Activated CD4-positive, CD25-positive, alpha-beta regulatory T cell (primary cell): ENCODE data around the gene YIPF2.
A peak's percentile ranks its signal among the peaks of the same experiment; 100 is the strongest.
"Not testable (repeated sequence)": the region's sequence is repeated elsewhere in the genome, so short reads cannot be mapped to it uniquely, and the experiment has no call there.

Experiments used
- DNase-seq, 4 experiments: peaks; one replicate each; lab custom pipeline; 2025; lab: John Stamatoyannopoulos, UW

Gene YIPF2

DNA sequence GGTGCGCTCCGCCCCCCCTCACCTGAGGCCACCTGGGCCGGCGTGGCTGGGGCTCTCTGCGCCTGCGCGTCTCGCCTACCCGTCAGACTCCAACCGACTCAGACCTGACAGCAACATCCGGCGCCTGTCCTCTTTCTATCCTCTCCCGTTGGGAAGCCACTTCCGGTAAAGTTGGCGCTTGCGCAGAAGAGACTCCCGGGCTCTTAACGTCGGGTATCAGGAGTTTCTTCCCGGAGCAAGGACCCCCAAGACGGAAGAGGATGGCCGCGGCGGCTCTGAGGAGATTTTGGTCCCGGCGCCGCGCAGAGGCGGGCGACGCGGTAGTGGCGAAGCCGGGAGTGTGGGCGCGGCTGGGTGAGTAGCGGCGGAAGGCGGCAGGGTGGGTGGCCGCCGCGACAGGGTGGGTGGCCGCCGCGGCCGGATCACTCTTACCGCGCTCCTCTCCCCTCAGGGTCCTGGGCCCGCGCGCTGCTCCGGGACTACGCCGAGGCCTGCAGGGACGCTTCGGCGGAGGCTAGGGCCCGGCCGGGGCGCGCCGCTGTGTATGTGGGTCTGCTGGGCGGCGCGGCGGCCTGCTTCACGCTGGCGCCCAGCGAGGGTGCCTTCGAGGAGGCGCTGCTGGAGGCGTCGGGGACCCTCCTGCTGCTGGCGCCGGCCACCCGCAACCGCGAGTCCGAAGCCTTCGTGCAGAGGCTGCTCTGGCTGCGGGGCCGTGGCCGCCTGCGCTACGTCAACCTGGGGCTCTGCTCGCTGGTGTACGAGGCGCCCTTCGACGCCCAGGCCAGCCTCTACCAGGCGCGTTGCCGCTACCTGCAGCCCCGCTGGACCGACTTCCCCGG is at the start of gene YIPF2, which contains the start of gene TIMM29:
TSS of gene YIPF2 (minus strand) at position 77 of the 839 bp plus-strand sequence. CDS start 229 bp downstream, outside the sequence.
TSS of gene TIMM29 (plus strand) at position 249 of the 839 bp plus-strand sequence. CDS start at position 261, 12 bp downstream.
- peak; percentile 76 to 91 (median 86) for DNase-seq

DNA sequence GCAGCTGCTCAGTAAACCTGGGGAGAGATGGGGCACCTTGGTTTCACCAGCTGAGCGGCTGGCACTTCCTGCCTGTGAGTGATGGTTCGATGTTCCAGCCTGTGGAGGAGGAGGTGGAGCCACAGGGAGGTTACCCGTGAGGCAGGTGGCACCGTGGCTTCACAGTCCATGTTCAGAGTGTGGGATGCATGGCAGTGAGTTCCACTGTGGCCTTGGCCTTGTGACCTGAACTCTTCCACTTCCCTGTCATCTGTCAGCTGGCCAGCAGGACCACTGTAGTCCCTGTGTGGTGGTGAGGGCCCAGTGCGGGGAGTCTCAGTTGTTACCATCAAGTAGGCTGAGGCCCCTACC is 49.3 kb upstream of the YIPF2 start:
- DNase-seq = no peak

DNA sequence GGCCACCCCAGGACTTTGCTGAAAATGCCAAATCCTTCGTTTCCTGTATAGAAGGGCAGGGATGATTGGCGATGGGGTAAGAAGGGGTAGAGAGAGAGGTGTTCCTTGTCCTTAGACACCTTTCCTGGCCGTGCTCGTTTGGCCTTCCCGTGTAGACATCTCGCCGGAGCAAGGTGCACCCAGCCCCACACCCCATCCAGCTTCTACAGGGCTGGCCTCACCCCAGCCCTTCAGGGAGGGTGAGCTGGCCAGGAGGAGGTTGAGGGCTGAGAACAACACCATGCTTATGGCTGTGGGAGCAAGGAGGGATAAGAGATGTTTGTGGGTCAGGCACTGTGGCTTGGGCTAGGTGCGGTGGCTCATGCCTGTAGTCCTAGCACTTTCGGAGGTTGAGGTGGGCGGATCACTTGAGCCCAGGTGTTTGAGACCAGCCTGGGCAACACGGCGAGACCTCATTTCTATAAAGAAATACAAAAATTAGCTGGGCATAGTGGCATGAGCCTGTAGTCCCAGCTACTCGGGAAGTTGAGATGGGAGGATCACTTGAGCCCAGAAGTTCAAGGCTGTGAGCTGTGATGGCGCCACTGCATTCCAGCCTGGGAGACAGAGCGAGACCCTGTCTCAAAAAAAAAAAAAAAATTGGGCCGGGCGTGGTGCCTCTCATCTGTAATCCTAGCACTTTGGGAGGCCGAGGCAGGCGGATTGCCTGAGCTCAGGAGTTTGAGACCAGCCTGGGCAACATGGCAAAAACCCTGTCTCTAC is 47.9 kb upstream of the YIPF2 start:
- DNase-seq = no peak

DNA sequence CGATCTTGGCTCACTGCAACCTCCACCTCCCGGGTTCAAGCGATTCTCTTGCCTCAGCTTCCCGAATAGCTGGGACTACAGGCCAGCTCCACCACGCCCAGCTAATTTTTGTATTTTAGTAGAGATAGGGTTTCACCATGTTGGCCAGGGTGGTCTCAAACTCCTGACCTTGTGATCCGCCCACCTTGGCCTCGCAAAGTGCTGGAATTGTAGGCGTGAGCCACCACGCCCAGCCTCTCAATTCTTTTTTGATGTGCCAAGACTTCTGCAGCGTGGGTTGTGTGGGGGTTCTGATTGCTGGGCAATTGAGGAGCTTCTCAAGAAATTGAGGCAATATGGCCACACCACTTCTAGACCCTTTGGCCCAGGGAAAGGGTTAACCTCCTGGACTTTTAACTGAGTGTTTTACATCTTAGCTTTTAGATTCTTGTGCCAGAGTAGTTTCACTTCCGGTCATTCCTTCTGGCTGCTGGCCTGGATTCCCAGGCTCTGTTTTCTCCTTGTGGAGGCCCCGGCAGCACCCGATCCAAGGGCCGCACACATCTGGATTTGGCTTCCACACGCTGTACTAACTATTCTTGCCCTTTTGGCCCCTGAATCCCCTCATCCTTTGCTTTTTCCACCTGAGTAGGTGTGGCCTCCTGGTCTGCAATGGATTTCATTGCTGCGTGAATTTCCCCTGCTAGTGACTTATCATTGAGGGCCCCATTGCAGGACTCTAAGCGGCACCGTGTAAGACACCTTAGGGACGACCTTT is 47.1 kb upstream of the YIPF2 start:
- no peak for DNase-seq

DNA sequence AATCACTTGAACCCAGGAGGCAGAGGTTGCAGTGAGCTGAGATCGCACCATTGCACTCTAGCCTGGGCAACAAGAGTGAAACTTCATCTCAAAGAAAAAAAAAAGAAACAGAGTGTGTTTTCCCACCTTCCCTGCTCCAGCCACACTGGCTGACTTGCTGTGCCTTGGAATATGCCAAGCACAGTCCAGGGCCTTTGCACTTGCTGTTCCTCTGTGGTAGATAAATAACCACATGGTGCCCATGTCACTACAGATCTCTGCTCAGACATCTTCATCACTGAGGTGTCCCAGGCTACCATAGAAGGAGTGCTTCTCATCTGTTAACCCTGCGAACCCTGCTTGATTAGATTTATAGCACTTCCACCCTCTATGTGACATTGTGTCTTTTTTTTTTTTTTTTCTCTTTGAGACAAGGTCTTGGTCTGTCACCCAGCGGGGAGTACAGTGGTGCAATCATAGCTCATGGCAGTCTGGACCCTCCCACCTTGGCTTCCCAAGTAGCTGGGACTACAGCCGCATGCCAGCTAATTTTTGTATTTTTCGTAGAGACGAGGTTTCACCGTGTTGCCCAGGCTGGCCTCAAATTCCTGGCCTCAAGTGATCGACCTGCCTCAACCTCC is 42.8 kb upstream of the YIPF2 start:
- no peak for DNase-seq

DNA sequence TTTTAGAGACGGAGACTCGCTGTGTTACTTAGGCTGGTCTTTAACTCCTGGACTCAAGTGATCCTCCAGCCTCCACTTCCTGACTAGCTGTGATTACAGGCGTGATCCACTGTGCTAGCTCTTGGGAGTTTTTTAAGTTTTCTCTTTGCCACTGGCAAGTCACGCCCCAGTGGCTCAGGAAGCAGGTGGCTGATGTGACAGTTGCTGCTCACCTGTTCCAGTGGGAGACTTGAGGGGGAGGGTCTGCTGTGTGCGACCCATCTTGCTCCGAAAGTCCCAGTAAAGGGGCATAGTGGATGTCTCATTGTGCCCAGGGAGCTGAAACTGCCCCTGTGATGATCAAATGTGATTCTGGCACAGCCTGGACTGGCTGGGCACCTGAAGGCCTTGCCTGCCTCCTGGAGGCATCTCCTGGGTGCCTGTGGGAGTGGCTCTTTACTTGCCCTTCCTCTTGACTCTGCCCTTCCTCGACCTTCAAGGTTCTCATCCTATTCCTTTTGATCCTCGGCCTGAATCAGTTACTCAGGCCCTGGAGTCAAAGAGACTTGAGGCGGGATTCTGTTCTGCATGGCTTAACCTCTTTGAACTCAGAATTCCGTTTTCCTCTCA is 40.2 kb upstream of the YIPF2 start:
- DNase-seq = no peak

DNA sequence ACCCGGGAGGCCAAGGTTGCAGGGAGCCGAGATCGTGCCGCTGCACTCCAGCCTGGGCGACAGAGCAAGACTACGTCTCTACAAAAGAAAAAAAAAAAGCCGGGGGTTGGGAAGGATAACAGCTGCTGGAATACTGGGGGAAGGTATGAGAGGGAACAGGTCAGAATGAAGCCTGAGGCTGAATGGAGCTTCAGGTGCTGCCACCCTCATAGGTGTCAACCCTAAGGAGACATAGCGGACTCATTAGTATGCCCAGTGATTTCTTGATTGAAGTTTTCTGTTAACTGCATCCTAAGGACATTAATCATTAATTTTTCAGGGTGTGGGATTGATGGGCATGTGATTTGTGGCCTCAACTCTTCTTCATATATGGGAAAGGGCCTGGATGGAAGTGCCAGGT is 38.4 kb upstream of the YIPF2 start:
- DNase-seq = no peak

DNA sequence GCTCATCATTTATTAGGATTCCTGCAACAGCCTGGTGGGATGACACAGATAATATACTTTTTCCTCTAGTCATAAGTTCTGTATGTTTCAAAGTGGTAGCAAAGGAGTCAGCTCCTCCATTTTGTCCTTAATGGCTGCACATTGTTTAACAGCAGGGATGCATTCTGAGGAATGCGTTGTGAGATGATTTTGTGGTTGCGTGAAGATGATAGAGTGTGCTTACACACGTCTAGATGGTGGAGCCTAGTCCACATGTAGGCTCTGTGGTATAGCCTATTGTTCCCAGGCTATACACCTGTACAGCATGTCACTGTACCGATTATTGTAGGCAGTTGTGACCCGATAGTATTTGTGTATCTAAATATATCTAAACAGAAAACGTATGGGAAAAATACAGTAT is 37.0 kb upstream of the YIPF2 start:
- no peak for DNase-seq

DNA sequence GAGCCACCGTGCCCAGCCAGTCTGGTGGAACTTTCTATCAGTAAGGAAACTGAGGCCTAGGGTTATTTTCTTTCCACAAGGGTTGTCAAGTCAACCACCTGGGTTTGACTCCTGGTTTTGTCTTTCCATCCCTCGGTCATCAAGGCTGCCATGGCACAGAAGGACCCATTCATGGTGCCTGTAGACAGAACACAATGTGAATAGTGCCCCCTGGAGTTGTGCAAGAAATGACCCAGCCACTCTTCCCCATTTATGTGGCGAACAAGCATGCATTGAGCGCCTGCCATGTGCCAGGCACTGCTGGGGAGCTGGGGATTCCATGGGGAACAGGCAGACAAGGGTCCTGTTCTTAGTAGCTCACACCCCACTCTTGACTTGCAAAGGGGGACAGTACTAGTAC is 36.5 kb upstream of the YIPF2 start:
- no peak for DNase-seq

DNA sequence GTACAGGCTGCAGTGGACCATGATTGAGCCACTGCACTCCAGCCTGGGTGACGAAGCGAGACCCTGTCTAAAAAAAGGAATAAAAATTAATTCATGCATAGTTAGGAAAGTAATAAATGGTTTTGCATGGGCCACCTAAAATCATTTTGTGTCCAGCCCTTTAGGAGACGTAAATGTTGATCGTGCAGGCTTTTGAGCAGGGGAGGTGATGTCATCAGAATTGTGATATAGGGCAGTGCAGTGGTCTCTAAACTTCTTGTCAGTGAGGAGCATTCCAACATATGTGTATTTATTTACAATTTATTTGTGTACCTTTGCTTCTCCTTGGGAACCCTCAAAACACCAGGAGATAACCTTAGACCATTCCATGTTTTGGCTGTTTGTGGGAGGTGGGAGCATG is 35.4 kb upstream of the YIPF2 start:
- no peak for DNase-seq

DNA sequence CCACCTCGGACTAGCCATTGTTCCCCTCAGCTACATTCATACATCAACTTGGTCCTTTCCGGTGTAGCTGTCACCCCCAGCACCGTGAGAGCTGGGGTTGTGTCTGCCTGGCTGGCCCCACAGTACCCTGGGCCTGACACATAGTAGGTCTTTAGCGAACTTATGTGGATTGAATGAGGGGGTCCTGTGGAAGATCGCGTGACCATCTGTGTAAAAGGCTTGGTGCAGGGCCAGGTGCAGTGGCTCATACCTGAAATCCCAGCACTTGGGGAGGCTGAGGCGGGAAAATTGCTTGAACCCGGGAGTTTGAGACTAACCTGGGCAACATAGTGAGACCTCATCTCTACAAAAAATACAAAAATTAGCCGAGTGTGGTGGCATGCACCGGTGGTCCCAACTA is 34.4 kb upstream of the YIPF2 start:
- DNase-seq = no peak

DNA sequence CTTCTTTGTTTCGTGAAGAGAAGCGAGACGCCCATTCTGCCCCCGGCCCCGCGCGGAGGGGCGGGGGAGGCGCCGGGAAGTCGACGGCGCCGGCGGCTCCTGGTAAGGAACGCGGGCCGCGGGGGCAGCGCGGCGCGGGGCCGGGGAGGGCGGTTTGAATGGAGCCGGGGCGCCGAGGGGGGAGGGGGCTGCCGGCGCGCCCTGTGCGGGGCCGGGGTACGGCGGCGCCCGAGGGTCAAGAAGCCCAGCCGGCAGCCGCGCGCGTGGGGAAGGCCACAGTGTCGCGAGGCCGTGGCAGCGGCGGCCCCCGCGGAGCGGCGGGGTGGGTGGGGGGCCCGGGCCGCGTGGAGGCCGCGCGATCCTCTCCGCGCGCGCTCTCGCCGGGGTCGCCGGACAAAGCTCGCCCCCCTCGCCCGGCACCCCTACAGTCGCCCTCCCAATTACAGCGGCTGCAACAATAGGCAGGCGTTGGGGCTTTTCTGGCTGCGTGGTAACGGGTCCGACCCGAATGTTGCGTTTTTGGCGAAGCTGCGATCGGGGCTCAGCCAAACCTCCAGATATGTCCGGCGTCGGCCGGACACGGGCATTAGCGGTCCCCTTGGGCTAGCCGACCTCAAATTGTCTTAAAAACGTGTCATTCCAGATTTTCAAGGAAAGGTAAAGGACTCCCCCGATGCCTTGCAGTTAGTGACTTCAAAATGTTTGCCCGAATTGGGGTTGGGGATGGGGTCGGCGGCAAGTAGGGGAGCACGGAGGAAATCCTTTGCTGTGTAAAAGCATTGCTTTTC is 32.8 kb upstream of the YIPF2 start:
- DNase-seq = no peak

DNA sequence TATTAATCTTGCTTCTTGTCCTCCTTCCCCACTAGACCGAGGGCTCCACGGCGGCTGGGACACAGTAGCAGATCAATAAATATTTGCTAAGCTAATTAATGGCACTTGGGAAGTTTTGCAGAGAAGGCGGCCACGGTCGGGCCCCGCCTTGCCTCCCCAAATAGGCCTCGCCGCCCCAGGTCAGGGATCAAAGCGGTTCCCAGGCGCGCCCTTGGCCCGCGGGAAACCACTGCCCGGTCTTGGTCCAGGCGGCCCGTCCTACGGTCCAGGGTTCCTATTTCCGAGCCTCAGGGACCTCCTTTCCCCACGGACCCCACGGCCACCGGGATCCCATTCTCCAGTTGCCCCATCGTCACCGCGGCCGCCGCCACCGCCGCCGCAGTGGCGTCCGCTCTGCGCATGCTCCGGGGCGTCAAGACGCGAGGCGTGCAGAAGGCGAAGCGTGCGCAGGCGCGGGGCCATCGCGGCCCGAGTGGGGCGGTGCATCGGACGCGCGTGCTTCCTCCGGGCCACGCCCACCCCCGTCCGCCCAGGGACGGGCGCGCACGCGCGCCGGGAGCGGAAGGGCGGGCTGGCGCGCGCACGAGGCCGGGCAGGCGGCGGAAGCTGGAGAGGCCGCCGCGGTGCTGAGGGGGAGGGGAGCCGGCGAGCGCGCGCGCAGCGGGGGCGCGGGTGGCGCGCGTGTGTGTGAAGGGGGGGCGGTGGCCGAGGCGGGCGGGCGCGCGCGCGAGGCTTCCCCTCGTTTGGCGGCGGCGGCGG is 32.1 kb upstream of the YIPF2 start, which contains the start of gene SMARCA4:
TSS of gene SMARCA4 (plus strand) at position 717 of the 759 bp plus-strand sequence. CDS start 23,122 bp downstream, outside the sequence.
- DNase-seq = peak; percentile 92 to 99 (median 97)

DNA sequence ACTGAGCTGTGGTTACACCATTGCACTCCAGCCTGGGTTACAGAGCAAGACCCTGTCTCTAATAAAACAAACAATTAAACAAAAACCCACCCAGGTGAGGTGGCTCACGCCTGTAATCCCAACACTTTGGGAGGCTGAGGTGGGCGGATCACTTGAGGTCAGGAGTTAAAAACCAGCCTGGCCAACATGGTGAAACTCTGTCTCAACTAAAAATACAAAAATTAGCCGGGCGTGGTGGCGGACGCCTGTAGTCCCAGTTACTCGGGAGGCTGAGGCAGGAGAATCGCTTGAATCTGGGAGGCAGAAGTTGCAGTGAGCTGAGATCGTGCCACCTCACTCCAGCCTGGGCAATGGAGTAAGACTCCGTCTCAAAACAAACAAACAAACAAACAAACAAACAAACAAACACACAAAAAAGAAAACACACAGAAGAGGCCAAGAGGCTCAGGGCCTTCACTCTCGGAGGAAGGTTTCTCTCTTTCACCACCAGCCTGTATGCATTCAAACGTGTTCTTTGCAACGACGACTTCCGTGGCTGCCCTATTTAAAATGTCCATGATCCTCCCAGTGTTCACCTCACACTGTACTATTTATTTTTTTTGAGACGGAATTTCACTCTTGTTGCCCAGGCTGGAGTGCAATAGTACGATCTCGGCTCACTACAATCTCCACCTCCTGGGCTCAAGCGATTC is 31.0 kb upstream of the YIPF2 start:
- not testable (repeated sequence) for DNase-seq

DNA sequence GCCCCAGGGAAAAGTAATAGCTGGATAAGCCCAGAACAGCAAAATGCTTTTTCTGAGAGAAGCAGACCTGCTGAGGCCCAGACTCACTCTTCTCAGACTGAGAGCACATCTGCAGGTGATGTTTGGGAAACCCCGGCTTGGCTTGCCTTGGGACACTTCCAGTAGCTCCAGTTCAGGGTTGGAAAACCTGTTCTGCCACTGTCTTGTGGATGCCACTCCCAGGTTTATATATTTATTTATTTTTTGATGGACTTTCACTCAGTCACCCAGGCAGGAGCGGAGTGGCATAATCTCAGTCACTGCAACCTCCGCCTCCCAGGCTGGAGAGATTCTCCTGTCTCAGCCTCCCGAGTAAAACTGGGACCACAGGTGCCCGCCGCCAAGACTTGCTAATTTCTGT is 24.4 kb upstream of the YIPF2 start:
- DNase-seq = no peak

DNA sequence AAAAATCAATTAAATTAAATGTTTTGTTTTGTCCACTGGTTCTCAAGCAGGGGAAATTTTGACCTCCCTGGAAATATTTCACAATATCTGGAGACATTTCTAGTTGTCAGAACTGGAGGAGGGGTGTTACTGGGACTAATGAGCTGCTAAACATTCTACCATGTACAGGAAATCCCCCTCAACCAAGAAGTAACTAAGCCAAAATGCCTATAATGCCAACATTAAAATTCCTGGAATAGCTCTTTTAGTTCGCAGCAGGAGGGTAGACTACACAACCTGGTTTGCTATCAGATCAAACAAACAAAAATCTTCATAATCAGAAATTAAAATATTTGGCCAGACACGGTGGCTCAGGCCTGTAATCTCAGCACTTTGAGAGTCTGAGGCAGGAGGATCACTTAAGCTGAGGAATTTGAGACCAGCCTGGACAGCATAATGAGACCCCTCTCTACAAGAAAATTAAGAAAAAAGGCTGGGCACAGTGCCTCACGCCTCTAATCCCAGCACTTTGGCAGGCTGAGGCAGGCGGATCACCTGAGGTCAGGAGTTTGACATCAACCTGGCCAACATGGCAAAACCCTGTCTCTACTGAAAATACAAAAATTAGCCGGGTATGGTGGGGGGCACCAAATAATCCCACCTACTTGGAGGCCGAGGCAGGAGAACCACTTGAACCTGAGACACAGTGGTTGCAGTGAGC is 18.7 kb upstream of the YIPF2 start:
- DNase-seq = no peak

DNA sequence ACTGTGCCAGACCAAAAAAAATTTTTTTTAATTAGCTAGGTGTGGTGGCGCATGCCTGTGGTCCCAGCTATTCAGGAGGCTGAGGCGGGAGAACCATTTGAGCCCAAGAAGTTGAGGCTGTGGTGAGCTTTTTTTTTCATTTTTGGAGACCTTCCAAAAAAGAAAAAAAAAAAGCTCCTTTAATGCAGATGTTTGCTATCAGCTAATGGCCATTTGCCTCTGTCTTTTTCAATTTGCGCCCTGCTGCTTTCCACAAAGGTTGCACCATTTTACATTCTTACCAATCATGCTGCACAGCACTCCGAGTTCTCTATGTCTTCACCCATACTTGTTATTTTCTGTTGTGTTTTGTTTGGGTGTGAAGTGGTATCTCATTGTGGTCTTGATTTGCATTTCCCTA is 16.8 kb upstream of the YIPF2 start:
- no peak for DNase-seq

DNA sequence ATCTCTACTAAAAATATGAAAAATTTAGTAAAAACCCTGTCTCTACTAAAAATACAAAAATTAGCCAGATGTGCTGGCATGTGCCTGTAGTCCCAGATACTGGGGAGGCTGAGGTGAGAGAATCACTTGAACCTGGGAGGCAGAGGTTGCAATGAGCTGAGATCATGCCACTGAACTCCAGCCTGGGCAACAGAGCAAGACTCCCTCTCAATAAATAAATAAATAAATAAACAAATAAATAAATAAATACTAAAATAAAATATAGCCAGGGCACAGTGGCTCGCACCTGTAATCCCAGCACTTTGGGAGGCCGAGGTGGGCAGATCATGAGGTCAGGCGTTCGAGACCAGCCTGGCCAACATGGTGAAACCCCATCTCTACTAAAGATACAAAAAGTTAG is 15.0 kb upstream of the YIPF2 start:
- DNase-seq = not testable (repeated sequence)

DNA sequence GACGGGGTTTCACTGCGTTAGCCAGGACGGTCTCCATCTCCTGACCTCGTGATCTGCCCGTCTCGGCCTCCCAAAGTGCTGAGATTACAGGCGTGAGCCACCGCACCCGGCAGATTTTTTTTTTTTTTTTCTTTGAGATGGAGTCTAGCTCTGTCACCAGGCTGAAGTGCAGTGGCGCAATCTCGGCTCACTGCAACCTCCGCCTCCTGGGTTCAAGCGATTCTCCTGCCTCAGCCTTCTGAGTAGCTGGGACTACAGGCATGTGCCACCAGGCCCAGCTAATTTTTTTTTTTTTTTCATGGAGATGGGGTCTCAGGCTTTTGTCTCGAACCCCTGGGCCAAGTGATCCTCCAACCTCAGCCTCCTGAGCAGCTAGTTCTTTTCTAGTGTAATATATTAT is 13.2 kb upstream of the YIPF2 start:
- DNase-seq = not testable (repeated sequence)
